ENCODE data around the gene CWH43.
A peak's percentile ranks its signal among the peaks of the same experiment; 100 is the strongest.
"Not testable (repeated sequence)": the region's sequence is repeated elsewhere in the genome, so short reads cannot be mapped to it uniquely, and the experiment has no call there.

CWH43 gene

GRCh38 chr4:48985976-48986653 lies at the start of gene CWH43:
CWH43 (plus strand) TSS chr4:48986275; CDS start chr4:48986430, 155 bp downstream.
- DNase-seq, result no peak

GRCh38 chr4:48937033-48937432 lies 49.0 kb upstream of the CWH43 start:
- DNase-seq, result no peak

- no peak for DNase-seq
Measured at GRCh38 chr4:48938831-48939230, 47.2 kb upstream of the CWH43 start.

- no peak for DNase-seq
Measured at GRCh38 chr4:48939785-48940184, 46.3 kb upstream of the CWH43 start.

- DNase-seq, result no peak
Measured at GRCh38 chr4:48943387-48943786, 42.7 kb upstream of the CWH43 start.

- DNase-seq, result no peak
Measured at GRCh38 chr4:48944252-48944651, 41.8 kb upstream of the CWH43 start.

GRCh38 chr4:48944756-48945241 lies 41.3 kb upstream of the CWH43 start:
- no peak for DNase-seq

GRCh38 chr4:48945981-48946380 lies 40.1 kb upstream of the CWH43 start:
- DNase-seq, result no peak

- no peak for DNase-seq
Measured at GRCh38 chr4:48947731-48948130, 38.3 kb upstream of the CWH43 start.

- no peak for DNase-seq
Measured at GRCh38 chr4:48949086-48949485, 37.0 kb upstream of the CWH43 start.

GRCh38 chr4:48949518-48950219 lies 36.4 kb upstream of the CWH43 start:
- DNase-seq, result no peak

GRCh38 chr4:48954314-48954713 lies 31.8 kb upstream of the CWH43 start:
- DNase-seq, result no peak

- not testable (repeated sequence) for DNase-seq
Measured at GRCh38 chr4:48957366-48957765, 28.7 kb upstream of the CWH43 start.

GRCh38 chr4:48958582-48958981 lies 27.5 kb upstream of the CWH43 start:
- DNase-seq, result no peak

GRCh38 chr4:48960988-48961635 lies 25.0 kb upstream of the CWH43 start:
- DNase-seq, result no peak

- no peak for DNase-seq
Measured at GRCh38 chr4:48962636-48963035, 23.4 kb upstream of the CWH43 start.

- DNase-seq, result peak; percentile 68
Measured at GRCh38 chr4:48963042-48963679, 22.9 kb upstream of the CWH43 start.

GRCh38 chr4:48967101-48967500 lies 19.0 kb upstream of the CWH43 start:
- no peak for DNase-seq

- DNase-seq, result no peak
Measured at GRCh38 chr4:48967631-48968030, 18.4 kb upstream of the CWH43 start.

GRCh38 chr4:48968814-48969213 lies 17.3 kb upstream of the CWH43 start:
- no peak for DNase-seq

GRCh38 chr4:48970471-48970921 lies 15.6 kb upstream of the CWH43 start:
- no peak for DNase-seq

GRCh38 chr4:48974979-48975640 lies 11.0 kb upstream of the CWH43 start:
- DNase-seq, result no peak

- DNase-seq, result no peak
Measured at GRCh38 chr4:48976041-48976440, 10.0 kb upstream of the CWH43 start.
